Measurements from ENCODE around the gene KCNIP4. TPM values are rescaled to one million over a fixed set of nuclear protein-coding genes. Genes with fewer than 3 reads are reported as not detected.

KCNIP4 gene
- total and polyA plus RNA-seq, 2 donors from 2014 or later, result 9.8 to 43.9 TPM

DNA sequence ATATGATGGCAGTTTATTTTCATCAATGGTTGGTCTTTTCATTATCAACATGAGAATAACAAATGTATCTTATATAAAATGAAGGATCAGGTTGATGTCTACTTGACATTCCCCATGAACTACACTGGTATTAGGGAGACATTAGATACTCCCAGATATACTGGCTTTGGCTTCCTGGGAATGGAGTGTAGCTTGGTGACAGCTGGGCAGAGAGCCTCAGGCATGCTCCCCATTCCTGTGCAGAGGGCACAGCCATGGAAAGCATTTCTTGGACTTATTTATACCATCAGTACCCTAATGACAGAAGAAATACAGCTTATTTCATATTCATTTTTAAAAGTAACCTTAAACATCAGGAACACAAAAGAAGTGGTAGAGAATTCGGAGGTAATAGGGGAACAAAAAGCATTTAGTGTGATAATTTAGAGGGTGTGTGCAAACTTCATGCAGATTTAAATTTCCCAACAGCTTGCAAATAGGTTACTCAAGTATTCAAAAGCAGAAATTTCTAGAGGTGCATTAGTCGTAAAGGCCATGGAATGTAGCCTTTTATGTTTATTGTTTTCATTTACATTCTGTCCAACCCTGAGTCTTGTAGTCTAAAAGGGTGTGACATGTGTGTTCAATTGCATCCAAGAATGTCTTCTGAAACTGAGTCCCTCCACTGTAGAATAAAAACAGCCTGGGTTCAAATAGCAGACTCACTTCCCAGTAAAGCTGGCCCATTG is 573.8 kb downstream of the KCNIP4 start:
- H3K27ac ChIP-seq (ENCODE audit: low read depth in 2 of 2, low read length in 2 of 2), result no peak overlapping the region
- no peaks in the 10 kb centered on the region for H3K9me3 ChIP-seq (ENCODE audit: control insufficient read depth in 2 of 3, insufficient read depth in 1 of 3, low read length in 3 of 3)
- H3K4me1 ChIP-seq (ENCODE audit: control insufficient read depth in 2 of 3, insufficient read depth in 2 of 3, low read depth in 1 of 3, low read length in 3 of 3), result no peaks in the 10 kb centered on the region
- TF ChIP-seq CTCF (IDR thresholded peaks at IDR 0.05; ENCODE audit: borderline replicate concordance, extremely low read depth, insufficient read depth), result no peak
- H3K27me3 ChIP-seq (ENCODE audit: control insufficient read depth, insufficient read depth, low read length), result no peaks in the 10 kb centered on the region
- intact Hi-C loops (cut with DNase I), result no loop called here
- no peak overlapping the region for H3K4me3 ChIP-seq (ENCODE audit: low read length in 3 of 3)
- DNase-seq (no peak), FAIRE-seq (no peak)
- H3K9ac ChIP-seq (ENCODE audit: low read length in 3 of 3), result no peak overlapping the region
- H3K36me3 ChIP-seq (ENCODE audit: control insufficient read depth in 2 of 3, insufficient read depth in 3 of 3, low read length in 3 of 3), result no peaks in the 10 kb centered on the region

DNA sequence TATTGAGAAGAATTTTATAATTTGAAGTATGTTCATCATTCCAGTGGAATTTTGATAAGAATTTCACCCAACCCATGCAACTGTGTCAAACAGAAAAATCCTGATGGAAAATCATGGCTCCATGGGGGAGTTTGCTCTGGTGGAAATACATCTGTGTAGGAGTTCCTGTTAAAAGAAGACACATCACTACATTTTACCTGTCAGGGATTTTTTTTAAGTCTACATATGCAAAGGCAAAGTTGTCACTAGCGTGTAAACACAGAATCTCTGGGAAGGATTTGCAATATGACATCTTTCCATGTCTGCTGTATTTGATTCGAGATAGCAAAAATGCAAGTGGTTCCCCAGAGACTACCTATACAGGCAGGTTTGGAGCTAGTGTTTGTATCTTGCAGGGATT is 581.0 kb downstream of the KCNIP4 start:
- Histone ChIP-seq H3K4me1 (ENCODE audit: control insufficient read depth in 2 of 3, insufficient read depth in 2 of 3, low read depth in 1 of 3, low read length in 3 of 3) (no peaks in the 10 kb centered on the region), H3K9me3 (ENCODE audit: control insufficient read depth in 2 of 3, insufficient read depth in 1 of 3, low read length in 3 of 3) (no peaks in the 10 kb centered on the region), H3K4me3 (ENCODE audit: low read length in 3 of 3) (no peak overlapping the region), H3K27ac (ENCODE audit: low read depth in 2 of 2, low read length in 2 of 2) (no peak overlapping the region), H3K36me3 (ENCODE audit: control insufficient read depth in 2 of 3, insufficient read depth in 3 of 3, low read length in 3 of 3) (no peaks in the 10 kb centered on the region), H3K9ac (ENCODE audit: low read length in 3 of 3) (no peak overlapping the region), H3K27me3 (ENCODE audit: control insufficient read depth, insufficient read depth, low read length) (no peaks in the 10 kb centered on the region)
- intact Hi-C loops (cut with DNase I), result no loop called here
- TF ChIP-seq CTCF (IDR thresholded peaks at IDR 0.05; ENCODE audit: borderline replicate concordance, extremely low read depth, insufficient read depth), result no peak
- DNase-seq (no peak), FAIRE-seq (no peak)

DNA sequence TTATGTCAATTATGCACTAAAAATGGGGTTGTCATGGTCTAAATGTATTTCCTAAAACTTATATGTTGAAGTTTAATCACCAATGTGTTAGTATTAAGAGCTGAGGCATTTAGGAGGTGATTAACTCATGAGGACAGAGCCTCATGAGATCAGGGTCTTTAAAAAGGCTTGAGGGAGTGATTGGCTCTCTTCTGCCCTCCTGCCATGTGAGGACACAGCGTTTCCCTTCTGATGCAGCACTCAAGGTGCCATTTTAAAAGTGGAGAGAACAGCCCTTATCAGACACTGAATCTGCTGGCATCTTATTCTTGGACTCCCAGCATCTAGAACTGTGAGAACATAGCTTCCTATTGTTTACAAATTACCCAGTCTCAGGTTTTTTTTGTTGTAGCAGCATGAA is 581.7 kb downstream of the KCNIP4 start:
- Histone ChIP-seq H3K27me3 (ENCODE audit: control insufficient read depth, insufficient read depth, low read length) (no peaks in the 10 kb centered on the region), H3K4me3 (ENCODE audit: low read length in 3 of 3) (no peak overlapping the region), H3K36me3 (ENCODE audit: control insufficient read depth in 2 of 3, insufficient read depth in 3 of 3, low read length in 3 of 3) (no peaks in the 10 kb centered on the region), H3K9ac (ENCODE audit: low read length in 3 of 3) (no peak overlapping the region), H3K9me3 (ENCODE audit: control insufficient read depth in 2 of 3, insufficient read depth in 1 of 3, low read length in 3 of 3) (no peaks in the 10 kb centered on the region), H3K27ac (ENCODE audit: low read depth in 2 of 2, low read length in 2 of 2) (no peak overlapping the region), H3K4me1 (ENCODE audit: control insufficient read depth in 2 of 3, insufficient read depth in 2 of 3, low read depth in 1 of 3, low read length in 3 of 3) (no peaks in the 10 kb centered on the region)
- intact Hi-C loops (cut with DNase I), result no loop called here
- no peak for DNase-seq
- FAIRE-seq, result no peak
- TF ChIP-seq CTCF (IDR thresholded peaks at IDR 0.05; ENCODE audit: borderline replicate concordance, extremely low read depth, insufficient read depth), result no peak

GRCh38 chr4:21366312-21366711 is 582.3 kb downstream of the KCNIP4 start:
- Histone ChIP-seq H3K27me3 (ENCODE audit: control insufficient read depth, insufficient read depth, low read length) (no peaks in the 10 kb centered on the region), H3K9ac (ENCODE audit: low read length in 3 of 3) (no peak overlapping the region), H3K9me3 (ENCODE audit: control insufficient read depth in 2 of 3, insufficient read depth in 1 of 3, low read length in 3 of 3) (no peaks in the 10 kb centered on the region), H3K4me3 (ENCODE audit: low read length in 3 of 3) (no peak overlapping the region), H3K4me1 (ENCODE audit: control insufficient read depth in 2 of 3, insufficient read depth in 2 of 3, low read depth in 1 of 3, low read length in 3 of 3) (no peaks in the 10 kb centered on the region), H3K36me3 (ENCODE audit: control insufficient read depth in 2 of 3, insufficient read depth in 3 of 3, low read length in 3 of 3) (no peaks in the 10 kb centered on the region), H3K27ac (ENCODE audit: low read depth in 2 of 2, low read length in 2 of 2) (no peak overlapping the region)
- DNase-seq (no peak), FAIRE-seq (no peak)
- intact Hi-C loops (cut with DNase I), result no loop called here
- no peak for TF ChIP-seq CTCF (IDR thresholded peaks at IDR 0.05; ENCODE audit: borderline replicate concordance, extremely low read depth, insufficient read depth)

All from kidney (tissue), 14 donors.